Heart right ventricle (tissue), 16 donors: ENCODE results near the gene DGKH. TPM values are rescaled to one million over a fixed set of nuclear protein-coding genes. Genes with fewer than 3 reads are reported as not detected.

Experiments used
- ATAC-seq, 8 donors: fragments of 200-7000 bp; cut with Tn5 transposase; one replicate each; pipeline ENCODE4 v1.9.1; 2020; ENCODE audit warnings: mild to moderate bottlenecking in 8 of 8, moderate library complexity in 8 of 8, moderate number of reproducible peaks in 1 of 8
- DNase-seq, 2 donors: peaks; one replicate each; pipeline ENCODE4 v3.0.0-alpha.2; 2020
- H3K27ac ChIP-seq, 10 donors: fragments of 200-600 bp; sonication (generic) in 2 of 10; one replicate each; pipeline versions ENCODE4 v1.5.0 to v1.8.0; 2020 to 2022; ENCODE audit warnings: mild to moderate bottlenecking in 3 of 10
- H3K27me3 ChIP-seq, 7 donors: fragments of 200-600 bp; one replicate each; pipeline ENCODE4 v1.8.0; 2021 to 2022; ENCODE audit warnings: mild to moderate bottlenecking in 2 of 7
- H3K36me3 ChIP-seq, 9 donors: fragments of 200-600 bp; sonication (generic) in 1 of 9; one replicate each; pipeline versions ENCODE4 v1.5.0 to v1.8.0; 2020 to 2022; ENCODE audit warnings: mild to moderate bottlenecking in 2 of 9
- H3K4me1 ChIP-seq, 9 donors: fragments of 200-600 bp; sonication (generic) in 1 of 9; one replicate each; pipeline versions ENCODE4 v1.5.0 to v1.8.0; 2020 to 2022; ENCODE audit warnings: mild to moderate bottlenecking in 4 of 9
- H3K4me3 ChIP-seq, 10 donors: fragments of 200-600 bp; sonication (generic) in 2 of 10; one replicate each; pipeline versions ENCODE4 v1.5.0 to v1.8.0; 2020 to 2022; ENCODE audit warnings: mild to moderate bottlenecking in 7 of 10, moderate library complexity in 2 of 10
- H3K9me3 ChIP-seq, 11 donors: fragments of 200-600 bp in 10 of 11; sonication (generic) in 2 of 11; one replicate each; pipeline versions ENCODE4 v1.5.0 to v1.8.0; 2013 to 2022; ENCODE audit warnings: mild to moderate bottlenecking in 2 of 11, control low read depth in 1 of 11, moderate library complexity in 1 of 11
- CTCF ChIP-seq, 9 donors: fragments of 200-600 bp; sonication (generic) in 2 of 9; IDR thresholded peaks; one replicate each; pipeline versions ENCODE4 v1.5.0 to v1.8.0; 2021 to 2022; ENCODE audit warnings: antibody characterized with exemption in 9 of 9, mild to moderate bottlenecking in 5 of 9, moderate library complexity in 1 of 9
- WGBS, 2 donors: extraction: QIAGEN DNeasy Blood & Tissue Kit; methylation state at CpG; one replicate each; pipeline ENCODE4 v1.1.7; 2013; ENCODE audit warnings: inconsistent platforms in 1 of 2; 5-methylcytosine and 5-hydroxymethylcytosine counted together
- intact Hi-C, 10 donors: fragments of 100-400 bp; cut with DNase I; formaldehyde crosslinking; loops; one replicate each; pipeline versions ENCODE4 v1.11.1 to v1.14.2; 2022
- polyA plus RNA-seq, 2 donors: library from polyadenylated mRNA; stranded (reverse); fragments of 200-250 nt; gene quantifications; one replicate each; pipeline ENCODE4 v1.2.3, GENCODE V29; 2013
- total RNA-seq, 10 donors: library from RNA; stranded (reverse); fragmentation: NEBNext Ultra II Directional in 3 of 10; extraction: Animal tissue kit (Norgen Biotek cat#: 25700) in 3 of 10; gene quantifications; one replicate each; pipeline versions ENCODE4 v1.2.1 to v1.2.4, GENCODE V29; 2021 to 2023
- donor health status: Arrhythmogenic right ventricular cardiomyopathy.
- donor health status: ischemic (EF 13 %, LVEDD 7.1; RV severe dilation, severe dysfunction).
- donor health status: healthy with polysubstance abuse.
- donor health status: DM: no; HTN: yes; CAD: no.
- donor health status: DM: no; HTN: no; CAD: no.
- donor health status: ischemic (EF 25% LVEDD 6.9; RV normal size, moderate dysfunction).
- donor health status: ischemic (EF 25% LVEDD 5.7; RV mildly dilated, moderate dysfunction).
- donor health status: healthy.
- donor health status: DM: yes; HTN: yes; CAD: no.
- donor health status: Ischemic cardiomyopathy.
- donor health status: ischemic (EF 35%, LVEDD 5.7; RV mildly dilated, moderate dysfunction).
- donor health status: nonischemic (EF 11% LVEDD 7.7; RV severe dilation, severe dysfunction).
- donor health status: DM: yes; HTN: yes; CAD: no.
- donor health status: PGD.
- donor health status: ischemic (EF 29% LVEDD 5.4; RV normal size, mild dysfunction).
- donor health status: nonischemic (EF 23%, LVEDD 6.1; RV moderate dilation, normal function).

Gene DGKH
- total and polyA plus RNA-seq, 12 donors: 1.2 to 11.0 (median 7.2) TPM

- Histone ChIP-seq H3K27me3 (no peaks in the 10 kb centered on the region), H3K9me3 (no peaks in the 10 kb centered on the region), H3K27ac (peak overlapping the region in 1 of 10 donors; percentile 13), H3K36me3 (no peaks in the 10 kb centered on the region), H3K4me1 (peaks cover 0 to 52% (median 28%) of the 10 kb centered on the region in 9 donors), H3K4me3 (no peak overlapping the region)
- intact Hi-C loops: loop anchor here in 8 of 10 donors (5.0 to 10.0 kb wide), 8 partner anchors 66 to 759 kb away; partner anchors contain the start of genes DGKH (in 4 of the 8) and VWA8 (in 1 of the 8)
- DNase-seq: no peak
- peak in 1 of 8 donors; percentile 34 for ATAC-seq
- no peak for TF ChIP-seq CTCF (IDR thresholded peaks at IDR 0.05)
- WGBS, 2 donors: 17 to 30% methylated on average over 5 of the region's 5 CpGs
Observed at GRCh38 chr13:42113478-42113877, 65.0 kb downstream of the DGKH start.

GRCh38 chr13:42114278-42114677, 65.8 kb downstream of the DGKH start:
- no peak for TF ChIP-seq CTCF (IDR thresholded peaks at IDR 0.05)
- no peak overlapping the region for H3K4me3 ChIP-seq
- H3K9me3 ChIP-seq: no peaks in the 10 kb centered on the region
- H3K4me1 ChIP-seq: peaks cover 0 to 52% (median 28%) of the 10 kb centered on the region in 9 donors
- 32 to 58% methylated on average over 4 of the region's 4 CpGs for WGBS, 2 donors
- no peaks in the 10 kb centered on the region for H3K27me3 ChIP-seq
- ATAC-seq: peak in 4 of 8 donors; percentile 19 to 51 (median 36)
- DNase-seq: no peak
- H3K36me3 ChIP-seq: no peaks in the 10 kb centered on the region
- intact Hi-C loops: loop anchor here in 8 of 10 donors (5.0 to 10.0 kb wide), 8 partner anchors 67 to 759 kb away; partner anchors contain the start of genes DGKH (in 4 of the 8) and VWA8 (in 1 of the 8)
- H3K27ac ChIP-seq: no peak overlapping the region

- Histone ChIP-seq H3K27ac (no peak overlapping the region), H3K4me1 (peaks cover 0 to 53% (median 28%) of the 10 kb centered on the region in 9 donors), H3K27me3 (no peaks in the 10 kb centered on the region), H3K4me3 (no peak overlapping the region), H3K36me3 (no peaks in the 10 kb centered on the region), H3K9me3 (no peaks in the 10 kb centered on the region)
- no peak for TF ChIP-seq CTCF (IDR thresholded peaks at IDR 0.05)
- DNase-seq: no peak
- WGBS, 2 donors: 52 to 56% methylated on average over 4 of the region's 4 CpGs
- intact Hi-C loops: loop anchor here in 8 of 10 donors (5.0 to 10.0 kb wide), 9 partner anchors 68 to 768 kb away; partner anchors contain the start of genes DGKH (in 4 of the 8) and VWA8 (in 1 of the 8)
- ATAC-seq: peak in 2 of 8 donors; percentile 38 to 52
Observed at GRCh38 chr13:42114912-42115311, 66.5 kb downstream of the DGKH start.

GRCh38 chr13:42116225-42116624, 67.8 kb downstream of the DGKH start:
- H3K4me1 ChIP-seq: peaks cover 0 to 46% (median 28%) of the 10 kb centered on the region in 9 donors
- intact Hi-C loops: loop anchor here in 5 of 10 donors (5.0 to 10.0 kb wide), 5 partner anchors 211 to 769 kb away; no protein-coding TSS in a partner anchor
- ATAC-seq: no peak
- 70 to 77% methylated on average over 2 of the region's 2 CpGs for WGBS, 2 donors
- DNase-seq: no peak
- H3K27ac ChIP-seq: no peak overlapping the region
- no peaks in the 10 kb centered on the region for H3K36me3 ChIP-seq
- H3K27me3 ChIP-seq: no peaks in the 10 kb centered on the region
- TF ChIP-seq CTCF (IDR thresholded peaks at IDR 0.05): no peak
- H3K4me3 ChIP-seq: no peak overlapping the region
- no peaks in the 10 kb centered on the region for H3K9me3 ChIP-seq
